Mesothelial cell of epicardium (in vitro differentiated cells): ENCODE measurements around the gene STAG2. TPM values are rescaled to one million over a fixed set of nuclear protein-coding genes. Genes with fewer than 3 reads are reported as not detected.
A peak's percentile ranks its signal among the peaks of the same experiment; 100 is the strongest.

ENCODE experiments used
- DNase-seq, 2 experiments: peaks; one replicate each; pipeline ENCODE4 v3.0.0; 2021; ENCODE audit warnings: low spot score in 2 of 2; ENCODE audit not compliant: unreplicated experiment in 2 of 2
- H3K27ac Mint-ChIP-seq: 2 replicates; pipeline ENCODE4 v1.8.0; 2021; ENCODE audit warnings: mixed read lengths
- H3K27me3 Mint-ChIP-seq: 2 replicates; pipeline ENCODE4 v1.8.0; 2021; ENCODE audit warnings: low read depth, mixed read lengths
- H3K36me3 Mint-ChIP-seq: 2 replicates; pipeline ENCODE4 v1.8.0; 2021; ENCODE audit warnings: mixed read lengths
- H3K4me1 Mint-ChIP-seq: 2 replicates; pipeline ENCODE4 v1.8.0; 2021; ENCODE audit warnings: mixed read lengths
- H3K4me3 Mint-ChIP-seq: 2 replicates; pipeline ENCODE4 v1.8.0; 2021; ENCODE audit warnings: mild to moderate bottlenecking, moderate library complexity, mixed read lengths
- H3K9me3 Mint-ChIP-seq: 2 replicates; pipeline ENCODE4 v1.8.0; 2021; ENCODE audit warnings: mixed read lengths
- CTCF ChIP-seq: fragments of 200-600 bp; sonication (generic); IDR thresholded peaks from one replicate; pipeline ENCODE4 v1.5.0; 2021; ENCODE audit warnings: antibody characterized with exemption; ENCODE audit not compliant: unreplicated experiment
- total RNA-seq: library from RNA; stranded (reverse); gene quantifications from 3 replicates; pipeline ENCODE4 v1.2.1, GENCODE V29; 2021

Gene STAG2
- total RNA-seq, 1 donor from 2014 or later, result 57.7 TPM

GRCh38 chrX:123990169-123990568, 28.7 kb downstream of the STAG2 start:
- Mint-ChIP-seq H3K36me3 (no peaks in the 10 kb centered on the region), H3K27me3 (no peaks in the 10 kb centered on the region), H3K4me1 (peaks cover 10% of the 10 kb centered on the region), H3K9me3 (peaks cover 20% of the 10 kb centered on the region), H3K4me3 (no peak overlapping the region), H3K27ac (no peak overlapping the region)
- DNase-seq, result no peak
- no peak for TF ChIP-seq CTCF

- H3K27me3 Mint-ChIP-seq, result no peaks in the 10 kb centered on the region
- H3K36me3 Mint-ChIP-seq, result no peaks in the 10 kb centered on the region
- DNase-seq, result no peak
- no peak overlapping the region for H3K4me3 Mint-ChIP-seq
- H3K27ac Mint-ChIP-seq, result no peak overlapping the region
- no peak for TF ChIP-seq CTCF
- H3K9me3 Mint-ChIP-seq, result peaks cover 18% of the 10 kb centered on the region
- peaks cover 10% of the 10 kb centered on the region for H3K4me1 Mint-ChIP-seq
These were observed 29.1 kb downstream of the STAG2 start for GRCh38 chrX:123990602-123991001.

- no peak for DNase-seq
- H3K36me3 Mint-ChIP-seq, result peaks cover 4% of the 10 kb centered on the region
- peaks cover 9% of the 10 kb centered on the region for H3K4me1 Mint-ChIP-seq
- no peak overlapping the region for H3K4me3 Mint-ChIP-seq
- H3K9me3 Mint-ChIP-seq, result peaks cover 30% of the 10 kb centered on the region
- peak overlapping the region; percentile 71 for H3K27ac Mint-ChIP-seq
- TF ChIP-seq CTCF, result no peak
- H3K27me3 Mint-ChIP-seq, result no peaks in the 10 kb centered on the region
These were observed 31.8 kb downstream of the STAG2 start for GRCh38 chrX:123993326-123993725.

GRCh38 chrX:123993904-123994635, 32.6 kb downstream of the STAG2 start:
- H3K27ac Mint-ChIP-seq, result no peak overlapping the region
- no peaks in the 10 kb centered on the region for H3K27me3 Mint-ChIP-seq
- no peak overlapping the region for H3K4me3 Mint-ChIP-seq
- peaks cover 5% of the 10 kb centered on the region for H3K36me3 Mint-ChIP-seq
- no peak for TF ChIP-seq CTCF
- peaks cover 2% of the 10 kb centered on the region for H3K4me1 Mint-ChIP-seq
- DNase-seq, result no peak
- H3K9me3 Mint-ChIP-seq, result peaks cover 24% of the 10 kb centered on the region

DNA sequence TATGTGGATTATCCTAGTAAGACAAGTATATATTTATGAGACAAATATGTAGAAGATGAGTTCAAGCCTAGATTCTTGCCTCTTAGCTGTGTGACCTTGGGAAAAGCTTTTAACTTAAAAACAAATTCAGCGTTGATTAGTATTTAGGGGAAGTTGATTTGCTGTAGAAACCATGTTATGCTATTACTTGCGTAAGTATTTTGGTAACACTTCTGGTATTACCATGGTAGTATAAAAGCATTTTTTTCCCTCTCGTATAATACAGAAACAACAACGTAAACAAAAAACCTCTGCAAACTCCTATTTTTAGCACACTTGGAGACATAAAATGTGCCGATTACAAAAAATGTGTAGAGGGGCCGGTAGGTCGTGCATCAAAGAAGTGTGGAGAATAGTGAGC, 33.2 kb downstream of the STAG2 start:
- TF ChIP-seq CTCF, result no peak
- Mint-ChIP-seq H3K27me3 (no peaks in the 10 kb centered on the region), H3K4me1 (peaks cover 2% of the 10 kb centered on the region), H3K9me3 (peaks cover 24% of the 10 kb centered on the region), H3K36me3 (peaks cover 5% of the 10 kb centered on the region), H3K4me3 (no peak overlapping the region), H3K27ac (no peak overlapping the region)
- no peak for DNase-seq
